Measurements from ENCODE around the gene PRKRIP1.
"Not testable (repeated sequence)": the region's sequence is repeated elsewhere in the genome, so short reads cannot be mapped to it uniquely, and the experiment has no call there.

PRKRIP1 gene

GRCh38 chr7:102395873-102396709 lies at the start of gene PRKRIP1:
TSS of gene PRKRIP1 (plus strand) at chr7:102396363. CDS start at chr7:102396412, 49 bp downstream.
- peak; percentile 88 for DNase-seq (ENCODE audit: low spot score)

- not testable (repeated sequence) for DNase-seq (ENCODE audit: low spot score)
Measured at GRCh38 chr7:102346983-102347382, 49.2 kb upstream of the PRKRIP1 start.

GRCh38 chr7:102356344-102356743 lies 39.8 kb upstream of the PRKRIP1 start, which contains the start of gene SPDYE6:
TSS of gene SPDYE6 (minus strand) at chr7:102356444. CDS start at chr7:102356023, 421 bp downstream.
- DNase-seq (ENCODE audit: low spot score) = not testable (repeated sequence)

GRCh38 chr7:102363549-102364393 lies 32.4 kb upstream of the PRKRIP1 start:
- DNase-seq (ENCODE audit: low spot score) = peak; percentile 97

GRCh38 chr7:102364394-102364886 lies 31.7 kb upstream of the PRKRIP1 start:
- DNase-seq (ENCODE audit: low spot score) = not testable (repeated sequence)

GRCh38 chr7:102365390-102365789 lies 30.8 kb upstream of the PRKRIP1 start:
- not testable (repeated sequence) for DNase-seq (ENCODE audit: low spot score)

GRCh38 chr7:102370038-102370437 lies 26.1 kb upstream of the PRKRIP1 start:
- DNase-seq (ENCODE audit: low spot score) = not testable (repeated sequence)

- DNase-seq (ENCODE audit: low spot score) = not testable (repeated sequence)
Measured at GRCh38 chr7:102372796-102373195, 23.4 kb upstream of the PRKRIP1 start.

- no peak for DNase-seq (ENCODE audit: low spot score)
Measured at GRCh38 chr7:102376964-102377466, 19.1 kb upstream of the PRKRIP1 start.

- DNase-seq (ENCODE audit: low spot score) = not testable (repeated sequence)
Measured at GRCh38 chr7:102380837-102381236, 15.3 kb upstream of the PRKRIP1 start.

GRCh38 chr7:102381696-102382425 lies 14.3 kb upstream of the PRKRIP1 start:
- DNase-seq (ENCODE audit: low spot score) = not testable (repeated sequence)

- no peak for DNase-seq (ENCODE audit: low spot score)
Measured at GRCh38 chr7:102387064-102387463, 9.1 kb upstream of the PRKRIP1 start.

GRCh38 chr7:102389810-102390209 lies 6.4 kb upstream of the PRKRIP1 start:
- DNase-seq (ENCODE audit: low spot score) = no peak

- DNase-seq (ENCODE audit: low spot score) = peak; percentile 66
Measured at GRCh38 chr7:102390697-102391484, 5.3 kb upstream of the PRKRIP1 start.

- no peak for DNase-seq (ENCODE audit: low spot score)
Measured at GRCh38 chr7:102392330-102392729, 3.8 kb upstream of the PRKRIP1 start.

- no peak for DNase-seq (ENCODE audit: low spot score)
Measured at GRCh38 chr7:102393467-102393866, 2.7 kb upstream of the PRKRIP1 start.

GRCh38 chr7:102395592-102395872 lies 631 bp upstream of the PRKRIP1 start:
- no peak for DNase-seq (ENCODE audit: low spot score)

GRCh38 chr7:102396710-102397019 lies 502 bp downstream of the PRKRIP1 start:
- no peak for DNase-seq (ENCODE audit: low spot score)

- no peak for DNase-seq (ENCODE audit: low spot score)
Measured at GRCh38 chr7:102398543-102398942, 2.4 kb downstream of the PRKRIP1 start.

- no peak for DNase-seq (ENCODE audit: low spot score)
Measured at GRCh38 chr7:102400360-102400759, 4.2 kb downstream of the PRKRIP1 start.

GRCh38 chr7:102403563-102403962 lies 7.4 kb downstream of the PRKRIP1 start:
- DNase-seq (ENCODE audit: low spot score) = no peak

All from CD4-positive, alpha-beta T cell treated with Interleukin-15 for 4 hours (primary cell).